HG03064 (cell line): ENCODE data around the gene SCLY.
"Not testable (repeated sequence)": the region's sequence is repeated elsewhere in the genome, so short reads cannot be mapped to it uniquely, and the experiment has no call there.

ENCODE experiments used
- ATAC-seq: cut with Tn5 transposase; IDR thresholded peaks from one replicate; pipeline ENCODE4 v1.9.1; 2021; ENCODE audit warnings: low read depth; ENCODE audit not compliant: unreplicated experiment

SCLY gene, protein sequence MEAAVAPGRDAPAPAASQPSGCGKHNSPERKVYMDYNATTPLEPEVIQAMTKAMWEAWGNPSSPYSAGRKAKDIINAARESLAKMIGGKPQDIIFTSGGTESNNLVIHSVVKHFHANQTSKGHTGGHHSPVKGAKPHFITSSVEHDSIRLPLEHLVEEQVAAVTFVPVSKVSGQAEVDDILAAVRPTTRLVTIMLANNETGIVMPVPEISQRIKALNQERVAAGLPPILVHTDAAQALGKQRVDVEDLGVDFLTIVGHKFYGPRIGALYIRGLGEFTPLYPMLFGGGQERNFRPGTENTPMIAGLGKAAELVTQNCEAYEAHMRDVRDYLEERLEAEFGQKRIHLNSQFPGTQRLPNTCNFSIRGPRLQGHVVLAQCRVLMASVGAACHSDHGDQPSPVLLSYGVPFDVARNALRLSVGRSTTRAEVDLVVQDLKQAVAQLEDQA

DNA sequence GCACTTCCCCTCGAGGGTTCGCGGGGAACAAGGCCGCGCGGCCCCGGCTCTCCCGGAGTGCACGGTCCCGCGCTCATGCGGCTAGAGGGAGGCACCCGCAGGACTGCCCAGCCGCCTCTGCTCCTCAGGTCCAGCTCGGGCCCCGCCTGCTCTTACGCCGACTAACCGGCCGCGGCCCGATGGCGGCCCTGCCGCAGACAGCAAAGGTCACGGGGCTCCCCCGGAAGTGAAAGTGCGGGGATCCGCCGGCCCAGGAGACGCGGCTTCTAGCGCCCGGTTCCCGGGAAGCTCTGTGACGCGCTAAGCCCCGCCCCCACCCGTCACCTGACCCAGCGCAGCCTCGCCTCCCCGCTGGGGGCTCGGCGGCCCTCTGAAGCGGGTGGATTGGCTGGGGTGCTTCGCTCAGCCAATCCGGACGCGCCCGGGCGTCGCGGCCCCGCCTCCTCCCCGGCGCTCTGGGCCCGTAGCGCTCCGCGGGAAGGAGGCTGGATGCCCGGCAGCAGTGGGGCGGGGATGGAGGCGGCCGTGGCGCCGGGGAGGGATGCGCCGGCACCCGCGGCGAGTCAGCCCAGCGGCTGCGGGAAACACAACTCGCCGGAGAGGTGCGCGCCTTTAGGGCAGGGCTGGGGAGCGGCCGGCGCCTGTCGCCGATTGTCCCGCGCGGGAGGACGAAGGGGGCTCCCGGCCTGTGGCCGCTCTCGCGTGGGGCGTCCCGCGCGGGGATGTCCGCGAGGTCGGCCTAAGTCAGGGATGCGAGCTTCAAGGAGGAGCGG, at the start of gene SCLY:
Gene SCLY (plus strand): TSS at position 460 of the 773 bp plus-strand sequence. CDS start 54 bp downstream, at position 514.
- ATAC-seq, result peak; percentile 89

DNA sequence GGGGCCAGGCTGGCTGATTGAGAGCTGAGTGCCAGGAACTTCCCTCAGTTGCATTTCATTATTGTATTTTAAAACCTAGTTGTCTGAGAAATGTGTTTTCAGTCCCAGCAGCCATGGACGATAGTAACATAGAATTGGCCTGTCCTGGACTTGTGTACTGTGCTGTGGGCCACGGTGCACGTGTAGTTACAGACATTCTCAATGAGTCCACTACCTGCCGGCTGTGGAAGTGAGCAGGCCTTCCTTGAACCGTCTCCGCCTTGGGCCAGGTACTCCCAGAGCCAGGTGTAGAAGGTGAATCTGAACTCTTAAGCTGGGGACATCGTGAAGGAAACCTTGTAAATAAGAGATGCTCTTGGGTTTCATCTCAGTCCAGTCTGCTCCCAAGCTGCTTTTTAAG, 47.0 kb upstream of the SCLY start:
- ATAC-seq, result no peak

DNA sequence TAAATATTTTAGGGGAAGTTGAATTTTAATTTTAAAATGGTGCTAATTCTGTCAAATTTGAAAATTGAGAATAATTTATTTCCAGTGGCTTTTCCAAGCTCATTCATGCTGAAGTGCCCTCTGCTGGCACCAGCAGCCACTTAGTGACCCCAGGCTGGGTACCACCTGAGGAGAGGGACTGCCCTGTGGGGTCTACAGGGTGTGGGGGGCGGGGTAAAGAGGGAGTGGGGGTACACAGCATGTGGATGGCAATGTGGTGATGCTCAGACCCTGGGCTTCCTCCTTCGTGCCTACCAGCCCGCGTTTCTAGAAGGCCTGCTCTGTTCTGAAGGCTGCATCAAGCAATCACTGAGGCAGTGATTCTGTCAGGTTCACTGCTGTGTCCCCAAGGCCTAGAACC, 45.1 kb upstream of the SCLY start:
- ATAC-seq, result no peak

DNA sequence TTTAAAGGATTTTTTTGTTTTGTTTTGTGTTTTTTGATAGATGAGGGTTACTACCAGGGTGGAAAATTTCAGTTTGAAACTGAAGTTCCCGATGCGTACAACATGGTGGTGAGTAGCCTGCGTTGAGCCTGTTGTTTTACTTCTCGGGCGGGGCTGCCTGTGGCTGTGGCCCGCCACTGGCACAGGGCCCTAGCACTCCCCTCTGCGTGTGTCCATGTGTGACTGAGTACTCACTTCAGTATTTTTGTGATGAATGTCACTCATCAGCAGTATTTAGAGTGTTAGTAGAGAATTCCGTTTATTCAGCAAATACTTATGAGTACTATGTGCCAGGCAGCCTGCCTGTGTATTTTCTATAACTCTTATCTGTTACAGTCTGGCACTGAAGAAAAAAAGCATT, 44.3 kb upstream of the SCLY start:
- no peak for ATAC-seq

DNA sequence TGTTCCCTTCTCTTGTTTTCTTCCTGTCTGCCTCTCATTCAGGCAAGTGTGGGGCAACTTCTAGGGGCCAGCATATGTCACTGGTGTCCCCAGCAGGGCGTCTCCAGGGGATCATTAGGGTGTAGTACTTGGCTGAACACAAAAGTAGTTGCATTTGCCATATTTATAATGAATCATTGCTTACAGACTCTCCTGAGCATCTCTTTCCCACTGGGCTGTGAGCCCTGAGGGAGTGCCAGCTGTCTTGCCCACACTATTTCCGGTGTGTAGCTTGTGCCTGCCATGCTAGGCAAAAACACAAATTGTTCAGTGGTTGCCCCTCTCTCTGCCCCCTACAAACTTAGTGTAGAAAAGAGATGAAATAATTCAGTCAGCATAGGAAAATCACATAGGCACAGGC, 40.8 kb upstream of the SCLY start:
- no peak for ATAC-seq

DNA sequence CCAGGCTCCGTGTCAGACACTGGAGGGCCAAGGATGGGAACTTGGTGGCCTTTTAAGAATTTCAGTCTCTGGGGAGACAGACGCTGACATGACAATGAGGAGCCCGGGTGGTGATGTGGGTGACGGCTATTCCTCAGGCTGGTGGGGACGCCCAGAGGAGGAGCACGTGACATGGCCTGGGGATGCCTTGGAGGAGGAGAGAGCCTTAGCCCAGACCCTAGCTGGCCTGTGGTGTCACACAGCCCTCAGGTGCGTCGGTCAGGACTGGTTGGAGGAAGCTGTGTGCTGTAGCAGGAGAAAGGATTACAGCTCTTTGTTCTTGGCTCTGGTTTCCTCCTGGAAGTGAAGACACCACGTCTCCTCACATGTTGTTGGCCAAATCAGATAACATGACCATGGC, 40.0 kb upstream of the SCLY start:
- ATAC-seq, result no peak

DNA sequence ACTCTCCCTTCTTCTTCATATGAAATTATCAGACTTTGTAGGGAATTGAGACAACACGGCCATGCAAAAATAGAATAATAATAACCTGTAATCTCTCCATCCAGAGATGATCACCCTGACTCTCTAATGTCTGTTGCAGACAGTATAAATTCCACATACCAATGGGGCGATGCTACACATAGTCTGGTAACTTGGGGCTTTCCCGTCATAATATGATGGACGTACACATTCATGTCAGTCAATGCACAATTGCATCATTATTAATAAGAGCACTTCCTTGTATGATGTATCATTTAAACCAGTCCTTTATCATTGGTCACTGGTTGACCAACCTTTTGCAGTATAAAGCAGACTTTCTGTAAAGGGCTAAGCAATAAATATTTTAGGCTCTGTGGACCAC, 39.5 kb upstream of the SCLY start:
- ATAC-seq, result no peak

DNA sequence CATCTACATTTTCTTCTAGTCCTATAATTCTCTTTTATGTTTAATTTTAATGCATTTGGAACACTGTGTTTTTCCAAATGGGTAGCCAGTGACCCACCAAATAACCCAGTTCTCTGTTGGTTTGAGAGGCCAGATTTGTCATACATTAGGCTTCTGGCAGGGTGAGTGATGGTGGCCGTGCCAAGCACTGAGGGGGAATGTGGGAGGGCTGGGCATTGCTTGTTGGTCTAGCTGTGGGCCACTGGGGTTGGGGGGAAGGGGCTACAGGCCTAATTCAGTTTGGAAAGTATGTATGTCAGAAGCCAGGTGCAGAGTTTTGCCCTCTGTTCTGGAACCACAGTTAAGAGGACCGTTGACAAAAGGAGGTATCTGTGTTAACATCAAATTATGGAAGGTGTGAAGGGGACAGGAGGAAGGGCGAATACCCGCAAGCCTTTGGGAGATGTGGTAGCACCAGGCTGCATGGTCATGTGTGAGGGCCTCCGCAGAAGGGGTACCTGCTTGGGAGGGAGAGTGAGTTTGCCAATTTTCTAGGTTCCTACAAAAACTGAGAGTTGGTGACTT, 38.1 kb upstream of the SCLY start:
- ATAC-seq, result no peak

DNA sequence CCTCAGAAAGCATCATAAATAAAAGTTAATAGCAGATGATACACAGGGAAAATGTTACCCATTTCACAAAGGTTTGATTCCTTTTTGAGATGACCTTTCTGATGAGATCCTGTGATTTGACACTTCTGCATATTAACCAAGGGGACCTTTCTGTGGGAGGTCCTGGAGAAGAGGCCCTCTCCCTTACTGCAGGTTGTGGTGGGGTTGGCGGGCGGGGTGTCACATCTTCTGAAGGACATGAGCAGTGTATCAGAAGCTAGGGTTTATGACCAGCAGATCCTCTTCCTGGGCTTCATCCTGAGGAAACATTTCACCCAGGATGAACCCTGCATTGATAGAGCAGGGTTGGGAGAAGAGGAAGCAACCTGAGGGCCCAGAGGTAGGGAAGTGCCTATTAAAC, 37.2 kb upstream of the SCLY start:
- no peak for ATAC-seq

DNA sequence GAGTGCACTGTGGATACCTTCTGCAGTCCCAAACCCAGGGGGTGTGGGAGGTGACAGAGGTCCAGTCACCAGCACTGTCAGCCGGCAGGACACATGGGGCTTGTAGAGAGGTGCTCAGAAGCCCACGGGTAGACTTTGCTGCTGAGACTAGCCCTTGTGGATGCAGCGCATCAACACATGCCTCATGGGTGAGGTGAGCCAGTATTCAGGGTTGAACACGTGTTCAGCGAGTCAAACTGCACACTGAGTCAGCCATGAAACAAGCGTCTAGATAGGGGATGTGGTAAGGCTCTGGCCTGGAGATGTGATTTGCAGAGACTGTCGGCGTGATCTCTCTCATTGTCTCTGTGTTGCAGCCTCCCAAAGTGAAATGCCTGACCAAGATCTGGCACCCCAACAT, 35.8 kb upstream of the SCLY start:
- ATAC-seq, result no peak

DNA sequence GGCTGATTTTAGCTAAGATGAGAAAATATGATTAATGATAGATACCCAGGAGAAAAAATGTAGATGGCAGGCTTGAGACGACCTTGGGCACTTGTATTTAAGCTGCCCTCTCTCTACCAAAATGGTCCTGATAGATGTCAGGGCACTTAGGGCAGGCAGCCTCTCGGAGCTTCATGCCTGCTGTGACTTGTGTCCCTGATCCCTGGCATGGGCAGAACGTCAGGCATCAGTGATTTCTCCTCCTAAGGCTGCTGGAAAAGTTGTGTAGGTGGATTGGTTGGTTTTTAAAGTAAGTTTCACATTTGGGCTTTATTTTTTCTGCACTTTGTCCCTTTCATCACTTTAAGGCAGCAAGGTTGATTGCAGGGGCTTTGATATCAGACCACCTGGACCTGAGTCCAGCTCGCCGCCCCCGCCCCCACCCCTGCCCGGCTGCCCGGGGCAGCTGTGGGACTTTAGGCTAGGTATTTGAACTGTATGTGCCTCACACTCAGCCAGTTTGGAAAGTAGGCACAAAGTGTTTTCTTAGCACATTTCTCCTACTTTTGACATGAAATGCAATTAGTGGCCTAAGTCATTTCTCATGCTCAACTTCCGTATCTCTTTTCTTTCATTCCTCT, 35.0 kb upstream of the SCLY start:
- ATAC-seq, result no peak

DNA sequence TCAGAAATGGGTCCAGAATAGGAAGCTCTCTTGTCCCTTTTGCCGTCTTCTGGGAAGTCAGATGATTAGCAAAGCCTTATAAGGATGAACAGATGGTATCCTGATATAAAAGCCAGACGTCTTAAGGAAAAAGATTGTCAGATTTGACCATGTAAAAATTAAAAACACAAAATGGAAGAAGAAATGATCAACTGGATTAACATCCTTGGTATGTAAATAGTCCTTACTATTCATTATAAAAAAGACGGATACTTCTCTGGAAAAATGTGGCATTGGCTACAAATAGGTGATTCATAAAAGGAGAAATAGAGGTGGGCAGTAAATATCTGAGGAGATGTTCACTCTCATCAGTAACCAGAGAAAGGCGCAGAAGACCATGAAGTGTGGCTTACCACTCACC, 33.7 kb upstream of the SCLY start:
- ATAC-seq, result no peak

DNA sequence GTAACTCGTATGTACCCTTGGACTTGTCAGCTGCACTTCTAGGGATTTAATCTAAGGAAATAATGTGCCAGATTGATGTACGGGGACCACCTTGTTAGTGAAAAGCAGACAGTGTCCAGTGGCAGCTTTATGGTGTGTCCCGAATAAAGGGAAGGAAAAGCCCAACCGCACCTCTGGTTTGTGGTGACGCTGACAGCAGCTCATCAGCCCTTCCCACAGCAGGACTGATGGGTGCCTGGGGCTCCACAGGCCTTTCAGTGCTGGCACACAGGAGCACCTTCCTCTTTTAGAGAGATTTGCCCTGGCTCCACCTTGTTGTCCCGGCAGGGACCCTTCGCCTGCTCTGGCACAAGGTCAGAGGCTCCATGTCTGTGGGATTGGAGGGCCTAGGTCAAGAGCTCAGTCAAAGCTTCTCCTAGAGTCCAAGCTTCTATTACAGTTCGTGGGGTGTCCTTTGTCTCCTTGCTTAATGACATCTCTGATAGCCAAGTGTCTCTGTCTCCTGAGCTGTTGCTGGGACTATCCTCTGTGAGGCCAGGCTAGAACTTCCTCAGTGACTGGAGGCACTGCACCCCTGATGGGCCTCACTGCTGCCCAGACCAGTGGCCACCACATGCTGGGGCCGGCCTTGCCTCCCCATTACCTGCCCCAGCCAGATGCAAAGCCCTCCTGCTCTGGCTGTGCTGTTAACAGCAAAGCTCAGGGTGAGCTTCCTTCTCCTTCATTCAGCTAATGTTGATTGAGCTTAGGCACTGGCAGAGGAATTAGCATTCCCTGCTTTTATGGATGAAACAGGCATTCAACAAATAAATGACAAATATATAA, 33.0 kb upstream of the SCLY start:
- no peak for ATAC-seq

DNA sequence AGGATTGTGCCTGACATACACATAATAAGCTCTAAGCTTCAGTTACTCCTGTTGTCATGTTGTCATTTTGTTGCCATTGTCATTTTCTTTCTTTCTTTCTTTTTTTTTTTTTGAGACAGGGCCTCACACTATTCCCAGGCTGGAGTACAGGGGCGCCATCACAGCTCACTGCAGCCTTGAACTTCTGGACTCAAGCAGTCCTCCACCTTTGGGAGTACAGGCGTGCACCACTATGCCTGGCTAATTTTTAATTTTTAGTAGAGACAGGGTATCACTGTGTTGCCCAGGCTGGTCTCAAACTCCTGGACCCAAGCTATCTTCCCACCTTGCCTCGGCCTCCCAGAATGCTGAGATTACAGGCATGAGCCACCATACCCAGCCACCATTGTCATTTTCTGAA, 30.9 kb upstream of the SCLY start:
- ATAC-seq, result no peak

DNA sequence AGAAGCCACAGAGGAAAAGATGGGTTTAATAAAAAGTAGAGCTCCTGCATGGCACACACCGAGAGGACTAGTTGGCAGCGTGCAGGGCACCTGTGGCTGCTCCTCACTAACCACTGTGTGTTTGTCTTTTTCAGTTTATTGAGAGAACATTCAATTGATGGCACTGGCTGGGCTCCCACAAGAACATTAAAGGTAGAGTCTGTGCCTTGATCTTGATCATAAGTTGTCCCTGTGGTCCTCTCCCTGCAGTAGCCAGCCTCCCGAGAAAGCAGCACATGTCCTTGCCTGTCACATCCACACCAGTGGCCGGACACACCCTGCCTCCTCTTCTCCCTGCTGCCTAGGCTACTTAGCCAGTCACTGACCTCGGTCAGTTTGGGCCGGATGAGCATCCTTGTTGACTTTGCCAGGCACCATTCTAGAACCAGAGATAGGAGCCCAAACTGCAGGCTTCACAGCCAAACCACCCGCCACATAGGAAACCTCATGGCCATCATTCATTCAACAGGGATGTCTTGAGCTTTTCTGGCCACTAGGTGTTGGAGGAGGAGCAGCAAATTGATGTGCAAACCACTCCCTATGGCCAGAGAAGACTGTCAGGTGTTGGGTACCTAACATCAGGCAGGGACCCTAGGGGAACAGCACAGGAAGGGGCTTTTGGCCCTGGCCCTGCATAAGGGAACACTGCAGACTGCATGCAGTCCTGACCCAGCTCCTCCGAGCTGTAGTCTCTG, 30.2 kb upstream of the SCLY start:
- ATAC-seq, result no peak

DNA sequence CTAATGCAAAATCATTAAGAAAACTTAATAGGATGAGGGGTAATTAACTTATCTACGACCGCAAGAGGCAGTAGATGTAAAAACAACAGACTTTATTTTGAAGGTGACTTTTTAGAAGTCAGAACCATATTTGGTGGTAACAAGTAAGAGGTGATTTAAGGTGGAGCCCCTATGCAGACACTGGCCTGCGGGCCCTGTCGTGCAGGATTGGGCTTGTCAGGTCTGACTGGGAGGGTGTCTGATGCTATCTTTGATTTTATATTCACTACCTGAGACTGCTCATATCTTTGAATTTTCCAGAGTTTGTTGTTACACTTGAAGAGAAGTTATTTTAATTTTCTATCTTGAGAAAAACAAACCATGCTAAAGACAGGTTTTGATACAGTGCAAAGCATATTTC, 29.1 kb upstream of the SCLY start:
- no peak for ATAC-seq

DNA sequence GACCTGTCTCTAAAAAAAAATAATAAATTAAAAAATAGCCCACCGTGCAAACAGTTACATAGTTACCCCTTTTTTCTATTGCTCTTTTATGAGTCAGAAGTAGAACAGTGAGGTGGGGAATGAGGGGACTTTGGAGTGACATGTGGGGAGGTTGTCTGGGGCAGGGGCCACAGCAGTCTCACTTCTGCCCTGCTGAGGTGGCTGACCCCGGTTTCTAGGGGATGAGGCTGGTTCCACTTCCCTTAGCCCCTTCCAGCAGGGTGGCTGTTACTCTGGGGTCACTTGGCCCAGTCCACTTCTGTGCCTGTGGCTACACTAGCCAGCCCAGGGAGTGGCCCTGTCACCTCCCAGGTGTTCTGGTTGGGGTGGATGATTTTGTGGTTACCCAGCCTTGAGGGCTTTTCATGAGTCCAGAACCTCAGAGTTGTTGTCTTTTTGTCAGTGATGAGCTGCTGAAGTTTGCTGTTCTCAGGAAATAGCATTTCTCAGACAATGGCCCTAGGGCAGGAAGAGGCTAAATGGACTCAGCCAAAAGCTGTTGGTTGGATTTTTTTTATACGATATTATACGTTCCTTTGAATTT, 28.0 kb upstream of the SCLY start:
- no peak for ATAC-seq

DNA sequence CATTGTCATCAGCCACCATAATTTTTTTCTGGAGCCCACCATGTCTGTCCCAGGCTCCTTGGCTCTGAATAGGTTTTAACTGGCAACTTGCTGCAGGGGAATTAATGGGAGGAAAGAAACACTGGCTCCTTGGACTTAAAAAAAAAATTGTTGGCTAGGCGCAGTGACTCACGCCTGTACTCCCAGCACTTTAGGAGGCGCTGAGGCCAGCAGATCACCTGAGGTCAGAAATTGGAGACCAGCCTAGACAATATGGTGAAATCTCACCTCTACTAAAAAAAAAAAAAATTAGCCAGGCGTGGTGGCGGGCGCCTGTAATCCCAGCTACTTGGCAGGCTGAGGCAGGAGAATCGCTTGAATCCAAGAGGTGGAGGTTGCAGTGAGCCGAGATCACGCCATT, 26.8 kb upstream of the SCLY start:
- not testable (repeated sequence) for ATAC-seq

DNA sequence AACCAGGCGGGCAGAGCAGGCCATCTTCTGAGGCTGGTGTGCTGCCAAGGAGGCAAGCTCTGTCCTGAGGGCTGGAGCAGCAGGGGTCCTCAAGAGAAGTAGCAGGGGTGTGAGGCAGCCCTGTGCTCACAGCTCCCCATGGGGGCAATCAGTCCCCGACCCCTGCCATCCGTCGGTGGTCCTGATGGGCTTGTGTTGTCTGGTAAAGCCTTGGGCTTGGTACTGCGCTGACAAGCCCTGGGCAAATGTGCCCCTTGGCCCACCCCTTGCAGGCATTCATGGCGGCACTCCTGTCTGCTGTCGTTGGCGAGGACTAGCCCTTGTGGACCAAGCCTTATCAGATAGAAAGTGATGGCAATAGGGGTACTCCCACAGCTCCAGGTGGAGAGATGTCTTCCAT, 22.6 kb upstream of the SCLY start:
- ATAC-seq, result no peak
